H9 (cell line): ENCODE data around the gene MICAL3. TPM values are rescaled to one million over a fixed set of nuclear protein-coding genes. Genes with fewer than 3 reads are reported as not detected.

Experiments
- DNase-seq: peaks from one replicate; pipeline ENCODE4 v3.0.0-alpha.2; 2017
- H2AFZ ChIP-seq: one replicate; pipeline ENCODE4 v1.6.1; 2013; ENCODE audit warnings: mild to moderate bottlenecking, low read length, control low read depth, moderate library complexity
- H2AK5ac ChIP-seq: 2 replicates; pipeline ENCODE4 v1.6.1; 2013; ENCODE audit warnings: low read length, control low read depth, mixed read lengths; ENCODE audit not compliant: insufficient read length
- H2BK120ac ChIP-seq: one replicate; pipeline ENCODE4 v1.6.1; 2013; ENCODE audit warnings: low read depth, mild to moderate bottlenecking, low read length, control low read depth, inconsistent platforms; ENCODE audit not compliant: poor library complexity, severe bottlenecking
- H2BK12ac ChIP-seq: 2 replicates; pipeline ENCODE4 v1.6.1; 2013; ENCODE audit warnings: low read length, control low read depth, mixed read lengths, low read depth; ENCODE audit not compliant: insufficient read length
- H2BK15ac ChIP-seq: 2 replicates; pipeline ENCODE4 v1.6.1; 2013; ENCODE audit warnings: low read depth, low read length, control low read depth
- H2BK20ac ChIP-seq: one replicate; pipeline ENCODE4 v1.6.1; 2013; ENCODE audit warnings: low read depth, mild to moderate bottlenecking, low read length, control low read depth, inconsistent platforms; ENCODE audit not compliant: poor library complexity, severe bottlenecking
- H2BK5ac ChIP-seq: 2 replicates; pipeline ENCODE4 v1.6.1; 2013; ENCODE audit warnings: low read length, control low read depth, mixed read lengths; ENCODE audit not compliant: insufficient read length
- H3K14ac ChIP-seq: 2 replicates; pipeline ENCODE4 v1.6.1; 2013; ENCODE audit warnings: low read length, control low read depth; ENCODE audit not compliant: insufficient read depth
- H3K18ac ChIP-seq: 2 replicates; pipeline ENCODE4 v1.6.1; 2013; ENCODE audit warnings: low read depth, mild to moderate bottlenecking, mixed read lengths, low read length, control low read depth; ENCODE audit not compliant: insufficient read length
- H3K23ac ChIP-seq: 2 replicates; pipeline ENCODE4 v1.6.1; 2013; ENCODE audit warnings: low read length, control low read depth, mixed read lengths, low read depth; ENCODE audit not compliant: insufficient read length
- H3K23me2 ChIP-seq: 2 replicates; pipeline ENCODE4 v1.6.1; 2013; ENCODE audit warnings: low read depth, mild to moderate bottlenecking, mixed read lengths, low read length, control low read depth; ENCODE audit not compliant: insufficient read length, poor library complexity, severe bottlenecking
- H3K27ac ChIP-seq: 2 replicates; pipeline ENCODE4 v1.5.1; 2013; ENCODE audit warnings: low read length, control low read depth, mixed read lengths, low read depth; ENCODE audit not compliant: insufficient read length
- H3K27me3 ChIP-seq: 2 replicates; pipeline ENCODE4 v1.6.1; 2013; ENCODE audit warnings: low read length, control low read depth, inconsistent platforms; ENCODE audit not compliant: insufficient read depth
- H3K4ac ChIP-seq: 2 replicates; pipeline ENCODE4 v1.6.1; 2013; ENCODE audit warnings: low read depth, mild to moderate bottlenecking, control low read depth, inconsistent platforms, low read length, moderate library complexity
- H3K4me1 ChIP-seq: 2 replicates; pipeline ENCODE4 v1.6.1; 2013; ENCODE audit warnings: low read length, control low read depth, inconsistent platforms; ENCODE audit not compliant: insufficient read depth
- H3K4me2 ChIP-seq: 2 replicates; pipeline ENCODE4 v1.6.1; 2013; ENCODE audit warnings: low read length, control low read depth, mixed read lengths; ENCODE audit not compliant: insufficient read length, insufficient read depth
- H3K56ac ChIP-seq: 2 replicates; pipeline ENCODE4 v1.6.1; 2013; ENCODE audit warnings: low read depth, mild to moderate bottlenecking, mixed read lengths, low read length, control low read depth; ENCODE audit not compliant: insufficient read length
- H3K79me1 ChIP-seq: 2 replicates; pipeline ENCODE4 v1.6.1; 2013; ENCODE audit warnings: low read depth, mild to moderate bottlenecking, moderate library complexity, low read length, control low read depth, inconsistent platforms; ENCODE audit not compliant: insufficient read depth, poor library complexity, severe bottlenecking
- H3K79me2 ChIP-seq: 2 replicates; pipeline ENCODE4 v1.6.1; 2013; ENCODE audit warnings: low read length, control low read depth, inconsistent platforms; ENCODE audit not compliant: insufficient read depth
- H3K9ac ChIP-seq: 2 replicates; pipeline ENCODE4 v1.6.1; 2013; ENCODE audit warnings: low read length, control low read depth, mixed read lengths; ENCODE audit not compliant: insufficient read length; ENCODE audit errors: extremely low read depth
- H3K9me3 ChIP-seq: one replicate; pipeline ENCODE4 v1.6.1; 2013; ENCODE audit warnings: low read depth, low read length, inconsistent platforms; ENCODE audit not compliant: control insufficient read depth
- H3T11ph ChIP-seq: one replicate; pipeline ENCODE4 v1.6.1; 2013; ENCODE audit warnings: mild to moderate bottlenecking, low read length, control low read depth, inconsistent platforms
- H4K20me1 ChIP-seq: one replicate; pipeline ENCODE4 v1.6.1; 2013; ENCODE audit not compliant: control insufficient read depth, insufficient read length, insufficient read depth
- H4K5ac ChIP-seq: 2 replicates; pipeline ENCODE4 v1.6.1; 2013; ENCODE audit warnings: low read depth, mild to moderate bottlenecking, mixed read lengths, low read length, control low read depth; ENCODE audit not compliant: insufficient read length
- H4K8ac ChIP-seq: replicated peaks from 2 replicates; pipeline ENCODE4 v1.6.1; 2013; ENCODE audit warnings: low read length, control low read depth, mixed read lengths, low read depth; ENCODE audit not compliant: insufficient read length
- H4K91ac ChIP-seq: 2 replicates; pipeline ENCODE4 v1.6.1; 2013; ENCODE audit warnings: low read depth, mild to moderate bottlenecking, moderate library complexity, mixed read lengths, low read length, control low read depth; ENCODE audit not compliant: insufficient read length
- H3K27ac Mint-ChIP-seq, 3 experiments: 2 replicates in 2 of 3; 3 replicates in 1 of 3; pipeline ENCODE4 v1.8.0; 2020 to 2021; ENCODE audit warnings: mixed read lengths in 3 of 3, mild to moderate bottlenecking in 1 of 3, moderate library complexity in 1 of 3
- H3K27me3 Mint-ChIP-seq: 2 replicates; pipeline ENCODE4 v1.8.0; 2021; ENCODE audit warnings: low read depth, mild to moderate bottlenecking, moderate library complexity, mixed read lengths
- H3K36me3 Mint-ChIP-seq, 3 experiments: 2 replicates in 2 of 3; 3 replicates in 1 of 3; pipeline ENCODE4 v1.8.0; 2020 to 2021; ENCODE audit warnings: low read depth in 3 of 3, mixed read lengths in 3 of 3; ENCODE audit not compliant: insufficient read depth in 1 of 3
- H3K4me1 Mint-ChIP-seq, 2 experiments: 2 replicates each; pipeline ENCODE4 v1.8.0; 2020; ENCODE audit warnings: mixed read lengths in 2 of 2
- H3K4me3 Mint-ChIP-seq, 2 experiments: 2 replicates in 1 of 2; 3 replicates in 1 of 2; pipeline ENCODE4 v1.8.0; 2020 to 2021; ENCODE audit warnings: mild to moderate bottlenecking in 2 of 2, mixed read lengths in 2 of 2, moderate library complexity in 1 of 2
- H3K9me3 Mint-ChIP-seq, 2 experiments: 2 replicates in 1 of 2; 3 replicates in 1 of 2; pipeline ENCODE4 v1.8.0; 2020; ENCODE audit warnings: mild to moderate bottlenecking in 2 of 2, mixed read lengths in 2 of 2, moderate library complexity in 1 of 2
- WGBS: extraction: QIAGEN DNeasy Blood & Tissue Kit; methylation state at CpG from one replicate; pipeline ENCODE4 v1.1.7; 2013; ENCODE audit warnings: missing lambda C conversion rate, low lambda C conversion rate, mixed read lengths; ENCODE audit not compliant: insufficient read length; ENCODE audit errors: extremely low coverage; 5-methylcytosine and 5-hydroxymethylcytosine counted together
- total RNA-seq: library from RNA; stranded (reverse); gene quantifications from 2 replicates; pipeline ENCODE4 v1.2.1, GENCODE V29; 2021
- TF ChIP-seq, protein P1 (sequence below): fragments of 200-600 bp; sonication (generic); conservative IDR thresholded peaks from 3 replicates; pipeline ENCODE4 v1.8.0; 2021; ENCODE audit warnings: antibody characterized with exemption, mild to moderate bottlenecking

The MICAL3 gene
- total RNA-seq, 1 experiment from 2014 or later, result 50.2 TPM

DNA sequence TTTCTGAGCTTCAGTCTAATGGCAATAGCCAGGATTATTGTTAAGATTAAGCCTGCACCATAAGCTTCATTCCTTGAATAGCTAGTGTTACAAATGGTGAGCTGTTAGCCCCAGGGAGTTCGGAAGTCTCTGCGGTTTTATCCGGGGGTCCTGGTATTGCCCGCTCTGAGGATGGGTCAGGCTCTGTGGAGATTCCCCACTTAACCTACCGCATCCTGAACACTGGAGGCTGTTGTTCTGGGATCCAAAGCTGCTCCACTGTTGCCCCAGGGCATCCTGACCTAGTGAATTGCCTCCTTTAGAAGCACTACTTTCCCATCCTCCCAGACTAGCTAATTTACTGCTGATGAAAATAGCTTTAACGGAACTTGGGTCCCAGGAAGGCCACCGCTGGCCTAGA, 38.9 kb upstream of the MICAL3 start:
- Mint-ChIP-seq H3K27ac (no peak overlapping the region), H3K36me3 (no peaks in the 10 kb centered on the region; a peak in 1 of 7 replicates), H3K9me3 (no peaks in the 10 kb centered on the region; a peak in 1 of 5 replicates), H3K27me3 (peaks cover 54% of the 10 kb centered on the region), H3K4me3 (no peak overlapping the region), H3K4me1 (peaks cover 7 to 10% of the 10 kb centered on the region in 2 experiments)
- no peaks in the 10 kb centered on the region for H3K9me3 ChIP-seq
- no peaks in the 10 kb centered on the region for H3K79me2 ChIP-seq
- no peak overlapping the region for H2AFZ ChIP-seq
- H4K8ac ChIP-seq, result no peak overlapping the region
- no peaks in the 10 kb centered on the region for H4K20me1 ChIP-seq
- no peaks in the 10 kb centered on the region for H3K79me1 ChIP-seq
- no CpG with 5 or more reads among the region's 7 CpGs for WGBS
- no peak overlapping the region for H2AK5ac ChIP-seq
- H3K27me3 ChIP-seq, result no peaks in the 10 kb centered on the region
- no peaks in the 10 kb centered on the region for H3K4me1 ChIP-seq
- H3K23ac ChIP-seq, result no peak overlapping the region
- no peaks in the 10 kb centered on the region for H3K23me2 ChIP-seq
- no peak overlapping the region for H2BK15ac ChIP-seq
- TF ChIP-seq, protein P1, sequence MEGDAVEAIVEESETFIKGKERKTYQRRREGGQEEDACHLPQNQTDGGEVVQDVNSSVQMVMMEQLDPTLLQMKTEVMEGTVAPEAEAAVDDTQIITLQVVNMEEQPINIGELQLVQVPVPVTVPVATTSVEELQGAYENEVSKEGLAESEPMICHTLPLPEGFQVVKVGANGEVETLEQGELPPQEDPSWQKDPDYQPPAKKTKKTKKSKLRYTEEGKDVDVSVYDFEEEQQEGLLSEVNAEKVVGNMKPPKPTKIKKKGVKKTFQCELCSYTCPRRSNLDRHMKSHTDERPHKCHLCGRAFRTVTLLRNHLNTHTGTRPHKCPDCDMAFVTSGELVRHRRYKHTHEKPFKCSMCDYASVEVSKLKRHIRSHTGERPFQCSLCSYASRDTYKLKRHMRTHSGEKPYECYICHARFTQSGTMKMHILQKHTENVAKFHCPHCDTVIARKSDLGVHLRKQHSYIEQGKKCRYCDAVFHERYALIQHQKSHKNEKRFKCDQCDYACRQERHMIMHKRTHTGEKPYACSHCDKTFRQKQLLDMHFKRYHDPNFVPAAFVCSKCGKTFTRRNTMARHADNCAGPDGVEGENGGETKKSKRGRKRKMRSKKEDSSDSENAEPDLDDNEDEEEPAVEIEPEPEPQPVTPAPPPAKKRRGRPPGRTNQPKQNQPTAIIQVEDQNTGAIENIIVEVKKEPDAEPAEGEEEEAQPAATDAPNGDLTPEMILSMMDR, result no peak
- no peak overlapping the region for H4K91ac ChIP-seq
- H3K9ac ChIP-seq, result no peak overlapping the region
- no peak overlapping the region for H3K56ac ChIP-seq
- no peak overlapping the region for H3K18ac ChIP-seq
- no peak overlapping the region for H3K4me2 ChIP-seq
- no peak overlapping the region for H2BK20ac ChIP-seq
- no peak overlapping the region for H3K4ac ChIP-seq
- H3K27ac ChIP-seq, result no peak overlapping the region
- H2BK12ac ChIP-seq, result no peak overlapping the region
- H4K5ac ChIP-seq, result no peak overlapping the region
- DNase-seq, result no peak
- no peak overlapping the region for H2BK5ac ChIP-seq
- no peak overlapping the region for H2BK120ac ChIP-seq
- H3T11ph ChIP-seq, result no peak overlapping the region
- no peak overlapping the region for H3K14ac ChIP-seq
